ENCODE measurements around the gene TBC1D22A.

Gene TBC1D22A

GRCh38 chr22:46887978-46888377 is 125.5 kb downstream of the TBC1D22A start:
- TF ChIP-seq POLR2A (IDR thresholded peaks at IDR 0.05; ENCODE audit: low read length): no peak
- no peak for TF ChIP-seq GATA1 (IDR thresholded peaks at IDR 0.05; ENCODE audit: low read depth, low read length)

DNA sequence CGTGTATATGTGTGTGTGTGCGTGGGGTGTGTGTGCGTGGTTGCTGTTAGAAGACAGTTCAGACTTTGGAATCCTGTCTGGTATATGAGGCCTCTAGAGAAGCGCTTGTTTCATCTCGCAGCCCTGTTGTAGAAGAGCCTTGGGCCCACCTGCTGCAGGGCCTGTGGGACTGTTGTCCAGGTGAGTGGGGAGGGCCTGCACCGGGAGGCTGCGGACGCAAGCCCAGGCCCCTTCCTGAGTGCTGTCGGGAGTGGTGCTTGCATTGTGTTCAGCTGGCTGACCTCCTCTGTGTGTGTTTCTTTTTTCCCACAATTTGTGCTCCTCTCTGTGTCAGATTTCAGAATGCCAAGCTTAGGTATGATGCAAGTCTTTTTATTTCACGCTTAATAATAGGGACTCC is 128.4 kb downstream of the TBC1D22A start:
- DNase-seq: no peak
- TF ChIP-seq GATA1 (IDR thresholded peaks at IDR 0.05; ENCODE audit: low read depth, low read length): no peak
- no peak for TF ChIP-seq POLR2A (IDR thresholded peaks at IDR 0.05; ENCODE audit: low read length)

More at GRCh38 chr22:46887978-46888377, 125.5 kb downstream of the TBC1D22A start:
- no peak for DNase-seq

DNA sequence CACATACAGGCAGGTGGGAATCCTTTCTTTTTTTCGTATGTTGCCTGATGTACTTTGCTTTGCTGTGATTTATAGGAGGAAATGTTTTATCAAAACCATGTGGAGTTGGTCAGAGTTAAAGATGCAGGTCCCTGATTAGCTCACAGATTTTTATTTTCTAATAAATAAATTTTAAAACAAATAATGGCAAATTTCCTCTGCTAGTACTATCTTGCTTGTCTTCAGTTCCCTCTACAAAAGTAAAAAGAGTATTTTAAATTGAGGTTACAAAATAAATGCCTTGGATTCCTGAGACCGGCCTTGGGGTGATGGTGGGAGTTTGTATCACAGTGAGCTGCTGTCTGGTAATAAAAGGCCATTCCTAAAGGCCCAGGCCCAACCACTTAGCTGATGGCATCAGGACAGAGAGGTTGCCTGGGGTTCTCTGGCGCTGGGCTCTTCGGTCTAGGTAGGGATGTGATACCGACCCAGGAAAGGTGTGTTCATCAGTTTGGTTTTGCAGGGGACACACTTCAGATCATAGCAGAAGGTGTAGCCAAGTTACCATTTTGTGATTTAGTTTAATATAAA is 129.0 kb downstream of the TBC1D22A start:
- no peak for TF ChIP-seq POLR2A (IDR thresholded peaks at IDR 0.05; ENCODE audit: low read length)
- TF ChIP-seq GATA1 (IDR thresholded peaks at IDR 0.05; ENCODE audit: low read depth, low read length): no peak
- no peak for DNase-seq

GRCh38 chr22:46892866-46893265 is 130.4 kb downstream of the TBC1D22A start:
- TF ChIP-seq POLR2A (IDR thresholded peaks at IDR 0.05; ENCODE audit: low read length): no peak
- no peak for TF ChIP-seq GATA1 (IDR thresholded peaks at IDR 0.05; ENCODE audit: low read depth, low read length)
- DNase-seq: no peak

GRCh38 chr22:46893281-46894020 is 131.0 kb downstream of the TBC1D22A start:
- no peak for DNase-seq
- TF ChIP-seq GATA1 (IDR thresholded peaks at IDR 0.05; ENCODE audit: low read depth, low read length) (no peak), POLR2A (IDR thresholded peaks at IDR 0.05; ENCODE audit: low read length) (no peak)

- TF ChIP-seq GATA1 (IDR thresholded peaks at IDR 0.05; ENCODE audit: low read depth, low read length) (no peak), POLR2A (IDR thresholded peaks at IDR 0.05; ENCODE audit: low read length) (no peak)
- no peak for DNase-seq
These were observed 131.7 kb downstream of the TBC1D22A start for GRCh38 chr22:46894081-46894671.

DNA sequence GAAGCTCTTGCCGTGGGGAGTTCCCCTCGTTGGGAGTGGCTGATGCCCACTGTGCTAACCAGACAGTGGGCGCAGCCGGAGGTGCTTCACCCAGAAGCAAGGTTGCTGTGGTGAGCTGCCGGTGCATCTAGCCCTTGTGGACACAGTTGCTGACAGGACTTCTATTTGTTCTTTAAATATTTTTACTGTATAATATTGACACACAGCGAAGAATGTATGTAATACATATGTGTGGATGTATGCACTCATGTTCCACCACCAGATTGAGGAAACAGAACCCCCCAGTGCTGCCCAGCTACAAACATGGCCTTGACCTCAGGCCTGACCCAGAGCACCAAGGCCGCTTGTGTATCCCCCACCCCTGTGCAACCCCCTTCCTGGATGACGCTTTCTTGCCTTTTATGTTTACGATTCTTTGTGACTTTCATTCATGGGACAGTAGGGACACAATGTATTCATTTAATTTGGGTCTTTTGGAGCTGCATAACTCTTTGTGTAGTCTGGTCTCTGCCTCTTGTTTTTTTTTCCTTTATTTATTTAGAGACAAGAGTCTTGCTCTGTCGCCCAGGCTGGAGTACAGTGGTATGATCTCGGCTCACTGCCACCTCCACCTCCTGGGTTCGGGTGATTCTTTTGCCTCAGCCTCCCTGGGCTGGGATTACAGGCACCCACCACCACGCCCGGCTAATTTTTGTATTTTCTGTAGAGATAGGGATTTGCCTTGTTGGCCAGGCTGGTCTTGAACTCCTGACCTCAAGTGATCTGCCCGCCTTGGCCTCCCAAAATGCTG is 132.6 kb downstream of the TBC1D22A start:
- DNase-seq: no peak
- TF ChIP-seq POLR2A (IDR thresholded peaks at IDR 0.05; ENCODE audit: low read length) (no peak), GATA1 (IDR thresholded peaks at IDR 0.05; ENCODE audit: low read depth, low read length) (no peak)

DNA sequence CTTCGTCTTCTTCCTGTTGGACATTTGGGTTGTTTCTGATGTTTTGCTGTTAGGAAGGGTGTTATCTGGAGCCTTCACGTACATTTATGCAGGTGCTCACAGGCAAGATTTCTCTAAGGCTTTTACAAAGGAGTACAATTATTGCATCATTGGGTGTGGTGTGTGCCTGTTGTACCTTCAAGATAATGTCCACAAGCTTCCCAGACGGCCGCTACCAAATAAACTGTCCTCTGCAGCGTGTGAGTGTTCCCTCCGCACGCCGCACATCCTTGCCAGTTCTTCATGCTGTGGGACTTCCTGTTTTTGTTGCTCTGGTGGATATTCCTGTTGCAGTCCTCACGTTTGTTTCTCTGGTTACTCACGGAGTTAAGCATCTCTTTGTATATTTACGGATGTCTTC is 133.3 kb downstream of the TBC1D22A start:
- no peak for TF ChIP-seq POLR2A (IDR thresholded peaks at IDR 0.05; ENCODE audit: low read length)
- TF ChIP-seq GATA1 (IDR thresholded peaks at IDR 0.05; ENCODE audit: low read depth, low read length): no peak

DNA sequence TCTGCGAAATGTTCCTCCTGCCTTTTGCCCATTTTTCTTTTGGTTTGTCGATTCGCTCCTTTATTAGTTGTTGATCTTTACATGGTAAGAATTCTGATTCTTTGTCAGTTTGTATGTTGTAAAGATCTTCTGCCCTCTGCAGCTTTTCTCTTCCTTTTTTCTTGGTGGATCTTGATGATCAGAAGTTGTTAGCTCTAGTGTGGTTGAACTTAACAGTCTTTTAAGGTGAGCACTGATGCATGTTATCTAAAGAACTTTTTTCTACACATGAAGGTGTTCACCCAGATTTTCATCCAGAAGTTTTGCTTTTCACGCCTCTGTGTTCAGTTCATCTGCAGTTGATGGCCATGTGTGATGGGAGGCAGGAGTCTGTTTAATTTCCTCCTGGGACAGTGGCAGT is 133.7 kb downstream of the TBC1D22A start:
- TF ChIP-seq POLR2A (IDR thresholded peaks at IDR 0.05; ENCODE audit: low read length) (no peak), GATA1 (IDR thresholded peaks at IDR 0.05; ENCODE audit: low read depth, low read length) (no peak)

More for the DNA sequence above, 133.3 kb downstream of the TBC1D22A start:
- DNase-seq: peak; percentile 33 to 58

DNA sequence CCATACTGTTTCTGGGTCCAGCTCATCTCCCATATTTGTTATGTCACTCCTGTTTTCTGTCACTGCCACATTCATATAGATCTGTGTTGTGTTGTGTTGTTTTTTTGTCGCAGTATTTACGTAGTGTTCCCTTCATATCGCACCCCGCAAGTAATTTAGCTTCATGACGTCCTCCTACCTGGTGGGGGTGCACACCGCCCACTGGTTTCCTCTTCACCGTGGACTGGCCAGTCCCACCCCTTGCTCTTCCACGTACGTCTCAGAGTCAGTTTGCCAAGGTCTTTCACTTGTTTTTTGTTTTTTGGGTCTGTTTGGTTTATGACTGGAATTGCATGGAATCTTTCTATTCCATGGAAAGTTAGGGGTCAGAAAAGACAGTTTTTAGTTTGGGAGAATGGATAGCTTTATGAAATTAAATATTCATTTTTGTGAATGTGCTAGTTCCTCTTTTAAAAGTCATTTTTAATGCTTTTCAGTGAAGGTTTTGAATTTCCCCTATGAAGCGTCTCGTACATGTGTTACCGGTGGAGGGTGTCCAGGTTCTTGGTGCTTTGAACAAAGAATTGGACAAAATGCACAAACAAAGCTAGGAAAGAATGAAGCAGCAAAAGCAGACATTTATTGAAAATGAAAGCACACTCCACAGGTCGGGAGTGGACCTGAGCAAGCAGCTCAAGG is 134.3 kb downstream of the TBC1D22A start:
- TF ChIP-seq POLR2A (IDR thresholded peaks at IDR 0.05; ENCODE audit: low read length) (no peak), GATA1 (IDR thresholded peaks at IDR 0.05; ENCODE audit: low read depth, low read length) (no peak)
- DNase-seq: no peak

More for the DNA sequence above, 133.7 kb downstream of the TBC1D22A start:
- no peak for DNase-seq

GRCh38 chr22:46897246-46897623 is 134.8 kb downstream of the TBC1D22A start:
- TF ChIP-seq GATA1 (IDR thresholded peaks at IDR 0.05; ENCODE audit: low read depth, low read length) (no peak), POLR2A (IDR thresholded peaks at IDR 0.05; ENCODE audit: low read length) (no peak)
- DNase-seq: peak; percentile 26 to 45

- no peak for DNase-seq
- TF ChIP-seq GATA1 (IDR thresholded peaks at IDR 0.05; ENCODE audit: low read depth, low read length) (no peak), POLR2A (IDR thresholded peaks at IDR 0.05; ENCODE audit: low read length) (no peak)
These were observed 138.1 kb downstream of the TBC1D22A start for GRCh38 chr22:46900549-46900948.

- TF ChIP-seq GATA1 (IDR thresholded peaks at IDR 0.05; ENCODE audit: low read depth, low read length): no peak
- no peak for TF ChIP-seq POLR2A (IDR thresholded peaks at IDR 0.05; ENCODE audit: low read length)
- DNase-seq: no peak
These were observed 140.0 kb downstream of the TBC1D22A start for GRCh38 chr22:46902436-46902835.
